GM19324 (cell line): Measurements from ENCODE around the gene SCT.
A peak's percentile ranks its signal among the peaks of the same experiment; 100 is the strongest.

ENCODE experiments used
- ATAC-seq: cut with Tn5 transposase; IDR thresholded peaks from one replicate; pipeline ENCODE4 v1.9.1; 2021; ENCODE audit warnings: mild to moderate bottlenecking, moderate library complexity; ENCODE audit not compliant: unreplicated experiment, low FRiP score

Gene SCT

DNA sequence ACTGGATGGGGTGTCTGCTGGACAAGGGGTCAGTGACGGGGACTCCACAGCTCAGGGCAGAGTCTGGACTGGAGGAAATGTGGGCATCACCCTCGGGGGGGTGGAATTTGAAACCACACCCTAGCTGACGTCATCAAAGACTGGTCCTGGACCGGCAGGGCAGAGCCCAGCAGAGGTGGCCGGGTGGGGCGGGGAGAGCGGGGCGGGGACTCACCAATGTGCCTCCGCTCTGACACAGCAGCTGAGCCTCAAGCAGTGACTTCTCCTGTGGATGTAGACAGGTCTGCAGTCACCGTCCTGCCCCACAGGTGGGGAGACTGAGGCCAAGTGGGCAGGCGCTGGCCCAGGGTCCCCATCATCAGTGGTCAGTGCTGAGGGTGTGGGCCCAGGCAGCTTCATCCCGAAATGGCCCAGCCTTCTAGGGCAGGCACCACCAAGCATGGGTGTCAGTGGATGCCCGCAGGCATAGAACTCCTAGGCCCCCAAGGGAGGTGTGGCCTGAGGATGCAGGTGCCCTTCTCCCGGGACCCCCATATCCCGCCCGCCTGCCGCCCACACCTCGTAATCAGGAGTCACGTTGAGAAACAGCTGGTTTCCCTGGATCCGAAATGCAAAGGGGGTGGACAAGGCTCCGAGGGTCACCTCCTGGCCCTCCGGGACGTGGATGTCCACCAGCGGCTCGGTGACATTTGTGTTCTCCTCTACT is 2.8 kb downstream of the SCT start:
- ATAC-seq, result no peak

DNA sequence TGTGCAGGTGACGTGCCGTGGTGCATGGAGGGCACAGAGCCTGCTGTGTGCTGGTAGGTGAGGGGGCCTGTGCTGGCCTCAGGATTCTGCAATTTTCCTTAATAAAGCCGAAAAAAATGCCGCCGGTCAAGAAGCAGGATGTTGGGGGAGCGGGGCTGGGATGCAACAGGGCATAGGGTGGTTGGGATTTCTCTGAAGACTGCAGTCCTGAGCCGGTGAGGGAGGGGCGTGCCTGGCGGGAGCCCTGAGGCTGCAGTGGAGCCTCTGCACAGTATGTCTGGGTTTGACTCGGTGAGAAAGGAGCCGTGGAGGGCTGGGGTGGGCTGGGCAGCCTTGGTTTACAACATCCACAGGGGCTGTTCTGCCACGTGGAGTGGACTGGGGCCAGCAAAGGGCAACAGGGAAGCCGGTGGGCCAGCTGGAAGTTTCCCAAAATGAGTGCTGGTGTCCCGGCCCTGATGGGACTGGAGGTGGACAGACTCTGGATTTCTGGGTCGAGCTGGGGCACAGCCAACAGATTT is 3.6 kb downstream of the SCT start:
- ATAC-seq, result no peak

DNA sequence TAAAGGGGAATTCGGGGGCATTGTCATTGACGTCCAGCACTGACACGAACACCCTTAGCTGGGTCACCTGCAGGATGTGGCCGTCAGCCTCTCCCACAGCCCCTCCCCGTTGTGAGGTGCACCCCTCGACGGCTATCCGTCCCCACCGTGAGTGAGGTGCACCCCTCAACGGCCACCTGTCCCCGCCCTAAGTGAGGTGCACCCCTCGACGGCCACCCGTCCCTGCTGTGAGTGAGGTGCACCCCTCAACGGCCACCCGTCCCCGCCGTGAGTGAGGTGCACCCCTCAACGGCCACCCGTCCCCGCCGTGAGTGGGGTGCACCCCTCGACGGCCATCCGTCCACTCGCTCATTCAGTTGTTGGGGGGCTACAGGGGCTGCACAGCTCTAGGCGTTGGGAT is 5.1 kb downstream of the SCT start:
- no peak for ATAC-seq

DNA sequence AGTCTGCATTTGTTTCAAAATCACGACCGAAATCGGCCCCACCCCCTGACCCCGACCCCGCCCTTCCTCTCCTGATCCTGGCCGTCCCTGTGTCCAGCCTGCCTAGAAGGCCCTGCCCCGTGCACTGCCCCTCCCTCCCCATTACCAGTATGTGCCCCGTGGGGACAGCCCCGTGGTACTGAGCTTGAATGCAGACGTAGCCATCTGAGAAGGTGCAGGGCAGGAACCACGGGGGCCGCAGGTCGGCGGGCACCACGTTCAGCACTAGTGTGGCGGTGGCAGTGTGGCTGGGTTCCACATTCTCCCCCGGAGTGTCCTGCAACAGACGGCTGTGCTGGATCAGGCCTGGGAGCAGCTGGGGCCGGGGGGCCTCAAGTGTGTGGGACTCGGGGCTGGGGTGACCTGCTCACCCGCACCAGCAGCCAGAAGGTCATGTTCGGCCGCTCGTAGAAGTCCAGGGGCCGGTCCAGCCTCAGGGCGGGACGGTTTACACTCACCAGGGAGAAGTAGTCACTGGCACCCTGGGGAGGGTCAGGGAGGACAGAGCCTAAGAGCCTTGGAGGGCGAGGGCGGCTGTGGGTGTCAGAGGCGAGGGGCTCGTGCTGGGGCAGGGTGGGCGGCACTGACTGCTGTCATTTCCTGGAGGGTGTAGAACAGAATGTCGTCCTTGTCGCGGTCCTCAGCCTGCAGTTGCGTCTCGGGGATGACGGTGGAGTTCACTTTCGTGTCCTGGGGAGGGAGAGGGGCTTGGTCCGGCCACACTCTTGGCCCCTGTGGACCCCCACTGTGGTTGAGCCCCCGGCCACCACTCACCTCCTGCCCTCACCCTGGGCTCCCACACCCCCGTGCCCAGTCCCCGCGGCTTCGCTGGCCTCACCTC is 5.8 kb downstream of the SCT start:
- ATAC-seq, result no peak

DNA sequence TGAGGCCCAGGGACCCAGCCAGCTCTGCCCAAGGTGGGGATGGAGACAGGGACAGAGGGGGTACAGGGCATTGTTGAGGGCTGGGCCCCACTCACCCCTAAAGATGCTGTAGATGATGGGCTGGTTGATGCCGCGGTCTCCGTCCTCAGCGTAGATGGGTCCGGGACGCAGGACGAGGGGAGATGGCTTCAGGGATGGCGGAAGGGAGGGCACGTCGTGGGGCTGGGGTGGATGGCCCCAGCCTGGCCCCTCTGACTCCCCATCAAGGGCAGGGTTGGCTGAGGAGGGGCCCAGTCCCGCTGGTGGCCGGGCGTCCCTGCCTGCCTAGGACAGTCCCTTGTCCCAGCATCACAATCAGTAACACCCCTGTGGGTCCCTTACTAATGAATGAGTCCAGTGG is 6.8 kb downstream of the SCT start:
- no peak for ATAC-seq

DNA sequence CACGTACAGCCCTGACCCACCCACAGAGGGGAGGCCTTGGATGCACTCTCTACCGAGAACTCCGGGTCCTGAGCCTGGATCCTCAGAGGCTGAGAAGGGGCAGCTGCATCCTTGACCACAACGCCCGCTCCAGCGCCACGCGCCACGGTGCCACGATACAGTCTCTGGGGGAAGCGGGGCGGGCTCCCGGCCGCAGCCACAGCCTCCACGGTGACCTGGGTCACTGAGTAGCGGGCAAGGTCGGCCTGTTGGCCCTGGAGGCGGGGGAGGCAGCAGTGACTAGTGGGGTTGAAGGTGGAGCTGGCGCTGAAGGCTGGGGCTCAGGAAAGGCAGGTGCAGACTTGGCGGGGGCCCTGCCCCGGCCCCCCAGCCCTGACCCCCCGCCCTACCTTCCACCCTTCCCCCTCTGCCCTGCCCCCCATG is 7.3 kb downstream of the SCT start:
- ATAC-seq, result no peak

DNA sequence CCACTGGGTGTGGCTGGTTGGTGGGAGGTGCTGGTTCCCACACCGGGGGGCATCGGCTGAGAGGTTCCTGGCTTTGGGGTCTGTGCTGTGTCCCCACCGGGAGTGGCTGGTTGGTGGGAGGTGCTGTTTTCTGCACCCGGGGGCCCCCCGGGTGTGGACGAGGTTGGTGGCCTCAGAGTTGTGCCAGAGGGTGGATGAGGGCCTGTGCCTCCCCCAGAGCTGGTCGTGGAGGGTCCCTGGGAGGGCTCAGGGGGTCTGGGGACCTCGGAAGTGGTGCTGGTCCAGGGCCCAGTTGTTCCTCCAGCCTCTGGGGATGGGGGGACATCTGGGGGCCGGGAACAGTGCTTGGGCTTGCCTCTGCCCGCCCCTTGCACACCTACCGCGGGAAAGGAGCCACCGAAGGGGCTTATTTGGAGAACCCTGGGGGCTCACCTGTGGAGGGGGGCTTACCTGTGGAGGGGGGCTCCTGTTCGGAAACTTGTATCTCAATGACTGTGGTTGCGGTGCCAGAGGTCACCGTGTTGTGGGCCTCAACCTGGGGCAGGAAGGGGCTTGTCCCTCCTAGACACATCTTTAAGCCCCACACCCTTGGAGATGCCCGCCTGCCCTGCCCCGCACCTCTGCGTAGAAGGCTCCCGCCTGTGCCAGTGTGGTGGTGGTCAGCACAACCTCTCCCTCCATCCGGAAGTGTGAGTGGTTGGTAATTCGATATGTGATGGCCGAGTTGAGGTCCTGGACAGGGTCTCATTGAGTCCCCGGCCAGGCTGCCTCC is 7.9 kb downstream of the SCT start:
- no peak for ATAC-seq

DNA sequence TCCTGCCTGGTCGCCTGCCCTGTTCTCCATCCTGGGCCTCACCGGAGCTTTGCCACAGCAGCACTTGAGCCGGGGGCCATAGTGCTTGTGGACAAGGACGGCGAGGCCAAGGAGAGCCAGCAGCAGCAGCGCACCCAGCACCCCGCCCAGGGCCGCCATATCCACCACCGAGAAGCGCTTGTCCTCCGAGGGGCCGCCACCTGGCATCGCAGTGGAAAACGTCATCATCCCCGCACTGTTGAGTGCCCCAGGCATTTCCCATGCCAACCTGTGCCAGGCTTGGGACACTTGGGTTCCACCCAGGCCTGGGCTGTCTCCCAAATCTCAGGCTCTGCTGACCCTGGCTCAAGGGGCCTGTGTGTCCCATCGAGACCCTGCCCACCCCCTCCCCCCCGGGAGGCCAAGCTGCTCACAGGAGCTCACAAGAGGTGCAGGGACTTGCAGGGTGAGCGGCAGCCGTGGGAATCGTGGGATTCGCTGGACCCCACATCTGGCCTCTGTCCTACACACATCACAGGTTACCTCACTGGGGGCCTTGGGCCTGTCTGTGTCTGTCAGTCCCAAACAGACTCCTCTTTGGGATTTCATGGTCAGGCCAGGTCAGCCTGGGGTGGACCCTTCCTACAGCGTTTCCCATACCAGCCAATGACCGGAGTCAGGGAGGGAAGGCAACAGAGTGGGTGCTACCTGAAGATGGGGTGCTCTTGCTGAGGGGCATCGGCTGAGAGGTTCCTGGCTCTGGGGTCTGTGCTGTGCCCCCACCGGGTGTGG is 8.9 kb downstream of the SCT start:
- no peak for ATAC-seq

DNA sequence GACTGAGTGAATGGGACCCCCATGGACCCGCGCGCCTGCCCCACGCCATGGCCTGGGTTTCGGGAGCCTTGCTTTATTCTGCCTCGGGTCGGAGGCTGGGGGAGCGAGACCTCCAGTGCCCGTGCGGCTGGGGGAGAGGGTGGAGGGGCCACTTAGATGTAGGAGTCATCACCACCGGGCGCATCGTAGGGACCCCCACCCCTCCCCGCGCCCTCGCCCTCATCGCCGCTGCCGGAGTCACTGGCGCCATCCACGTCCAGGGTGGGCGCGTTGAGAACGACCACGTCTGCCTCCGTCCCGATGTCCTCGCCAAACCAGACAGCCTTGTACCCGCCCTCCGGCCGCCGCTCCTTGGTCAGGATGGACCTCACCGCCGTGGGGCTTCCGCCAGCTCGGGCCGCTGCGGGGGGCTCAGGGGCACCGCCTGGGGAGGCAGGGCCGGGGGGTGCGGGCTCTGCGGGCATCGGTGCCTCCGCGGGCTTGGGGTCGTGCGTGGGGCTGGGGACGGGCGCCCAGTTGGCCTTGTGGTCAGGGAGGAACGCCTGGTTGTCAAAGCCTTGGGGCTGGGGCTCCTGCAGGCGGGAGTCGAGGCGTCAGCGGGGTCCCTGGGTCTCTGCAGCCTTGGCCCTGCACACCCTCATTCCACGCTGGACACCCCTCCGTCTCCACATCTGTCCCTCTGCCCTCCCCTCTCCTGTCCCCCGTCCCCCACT is 9.6 kb downstream of the SCT start:
- ATAC-seq, result no peak

DNA sequence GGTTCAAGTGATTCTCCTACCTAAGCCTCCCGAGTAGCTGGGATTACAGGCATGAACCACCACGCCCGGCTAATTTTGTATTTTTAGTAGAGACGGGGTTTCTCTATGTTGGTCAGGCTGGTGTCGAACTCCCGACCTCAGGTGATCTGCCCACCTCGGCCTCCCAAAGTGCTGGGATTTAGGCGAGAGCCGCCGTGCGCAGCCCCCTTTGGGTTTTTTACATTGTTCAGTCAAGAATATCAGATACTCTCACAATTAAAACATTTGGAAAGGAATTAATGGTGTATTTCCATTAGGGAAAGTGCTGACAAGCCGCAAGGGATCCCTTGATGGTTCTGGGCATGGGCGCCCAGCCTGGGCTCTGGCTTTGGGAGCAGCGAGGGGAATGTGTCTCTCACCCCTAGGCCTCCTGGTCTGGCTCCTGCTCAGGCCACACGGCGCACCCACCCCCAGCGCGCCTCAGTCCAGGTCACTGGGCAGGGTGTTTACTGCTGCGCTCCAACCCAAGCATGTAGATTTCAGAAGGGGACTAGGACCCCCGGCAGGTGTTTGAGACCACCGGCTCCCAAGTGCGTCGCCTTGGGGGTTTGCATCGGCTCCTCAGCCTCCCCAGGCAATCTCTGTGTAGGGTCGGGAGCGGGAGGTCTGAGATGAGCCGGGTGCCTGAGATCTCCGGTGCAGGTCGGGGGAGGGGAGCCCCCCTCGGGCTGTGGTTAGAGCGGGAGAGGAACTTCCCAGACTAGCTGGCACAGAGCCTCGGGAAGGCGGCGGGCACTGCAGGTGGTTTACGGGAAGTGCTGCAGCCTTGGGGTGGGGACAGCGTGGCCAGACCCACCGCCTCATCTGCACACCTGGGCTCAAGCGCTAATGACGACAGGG is 10.4 kb downstream of the SCT start:
- no peak for ATAC-seq

DNA sequence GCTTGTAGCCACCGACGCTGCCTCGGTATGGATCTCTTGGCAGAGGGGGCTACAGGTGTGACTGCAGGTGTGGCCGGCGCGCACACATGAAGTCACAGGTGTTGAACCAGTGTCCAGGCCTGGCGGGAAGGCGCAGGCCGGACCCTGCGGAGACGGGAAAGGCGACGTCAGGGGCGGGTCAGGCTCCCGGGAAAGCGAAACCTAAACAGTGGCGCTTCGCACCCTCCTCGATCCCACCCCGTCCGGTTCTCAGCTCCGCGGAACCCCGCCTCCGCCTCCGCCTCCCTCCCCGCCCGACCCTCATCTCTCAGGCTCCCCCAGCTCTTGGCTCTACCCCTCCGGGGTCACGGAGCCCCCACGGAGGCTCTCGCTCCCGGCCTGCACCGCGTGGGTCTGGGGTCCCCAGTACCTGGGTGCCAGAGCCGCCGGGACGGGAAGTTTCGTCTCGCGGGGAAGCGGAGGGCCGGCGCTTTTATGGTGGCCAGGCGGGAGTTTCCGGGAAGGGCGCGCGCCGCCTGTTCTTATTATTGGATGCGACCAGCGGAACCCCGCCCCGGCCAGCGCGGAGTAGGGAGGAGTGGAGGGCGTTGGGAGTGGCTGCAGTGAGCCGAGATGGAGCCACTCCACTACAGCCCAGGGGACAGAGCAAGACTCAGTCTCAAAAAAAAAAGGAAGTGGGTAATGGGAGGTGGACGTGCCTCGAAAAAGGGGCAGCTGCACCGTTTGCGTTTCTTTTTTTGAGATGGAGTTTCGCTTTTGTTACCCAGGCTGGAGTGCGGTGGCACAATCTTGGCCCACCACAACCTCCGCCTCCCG is 11.3 kb downstream of the SCT start, which contains the start of gene IRF7:
TSS of gene IRF7 (minus strand) at position 447 of the 816 bp plus-strand sequence. CDS start 586 bp downstream, outside the sequence.
- ATAC-seq, result peak; percentile 77

DNA sequence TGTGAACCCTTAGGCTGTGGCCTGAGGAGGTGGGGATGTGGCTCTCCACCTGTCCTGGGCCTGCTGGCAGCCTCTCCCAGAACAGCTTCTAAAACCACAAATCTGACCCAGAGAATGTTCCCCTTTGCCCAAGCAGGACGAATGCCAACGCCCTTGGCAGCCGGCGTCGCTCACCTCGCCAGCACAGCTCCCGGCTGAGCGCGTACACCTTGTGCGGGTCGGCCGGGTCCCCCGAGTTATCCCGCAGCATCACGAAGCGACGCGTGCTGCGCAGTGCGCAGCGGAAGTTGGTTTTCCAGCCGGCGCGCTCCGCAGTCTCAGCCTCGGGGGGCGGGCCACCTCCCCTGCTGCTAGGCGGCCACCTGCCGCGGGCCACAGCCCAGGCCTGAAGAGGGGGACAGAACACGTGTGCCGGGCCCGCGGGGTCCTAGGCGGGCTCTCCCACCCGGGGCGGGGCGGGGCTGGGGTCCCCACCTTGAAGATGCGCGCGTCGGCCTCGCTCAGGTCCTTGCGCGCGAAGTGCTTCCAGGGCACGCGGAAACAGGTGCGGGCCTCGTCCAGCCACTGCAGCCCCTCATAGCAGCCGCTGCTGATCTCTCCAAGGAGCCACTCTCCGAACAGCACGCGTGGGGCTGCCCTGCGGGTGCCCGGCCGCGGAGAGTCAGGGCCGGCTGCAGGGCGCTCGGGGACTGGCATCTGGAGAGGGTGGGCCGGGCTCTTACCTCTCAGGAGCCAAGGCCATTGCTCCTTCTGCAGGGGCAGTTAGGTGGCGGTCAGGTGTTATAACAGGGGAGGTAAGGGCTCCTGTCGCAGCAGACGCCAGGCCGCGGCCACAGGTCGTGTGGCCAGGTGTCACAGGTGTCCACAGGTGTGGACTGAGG is 12.1 kb downstream of the SCT start:
- ATAC-seq, result peak; percentile 3

DNA sequence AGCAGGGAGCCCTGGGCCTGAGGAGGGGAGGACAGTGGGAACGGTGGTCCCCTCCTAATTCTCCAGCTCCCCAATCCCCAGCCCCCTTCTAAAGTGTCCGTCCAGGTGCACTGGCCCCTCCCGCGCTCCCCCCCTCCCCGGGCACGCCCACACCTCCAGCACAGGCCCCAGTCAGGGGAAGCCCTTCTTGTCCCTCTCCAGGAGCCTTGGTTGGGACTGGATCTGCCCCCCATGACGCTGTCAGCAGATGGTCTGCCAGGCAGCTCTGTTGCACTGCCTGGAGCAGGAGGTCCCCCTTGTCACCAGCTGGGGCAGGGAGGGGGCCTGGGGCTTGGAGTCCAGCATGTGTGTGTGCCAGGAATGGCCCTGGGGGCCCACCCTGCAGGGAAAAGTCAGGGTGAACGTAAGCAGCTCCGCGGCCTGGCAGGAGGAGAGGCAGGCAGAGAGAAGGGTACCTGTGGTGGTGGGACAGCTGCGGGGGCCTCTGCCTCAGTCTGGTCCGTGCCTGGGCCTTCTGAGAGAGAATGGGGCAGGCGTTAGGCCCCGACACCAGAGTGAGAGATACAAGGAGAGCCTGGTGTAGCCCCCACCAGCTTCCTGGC is 12.9 kb downstream of the SCT start:
- no peak for ATAC-seq

DNA sequence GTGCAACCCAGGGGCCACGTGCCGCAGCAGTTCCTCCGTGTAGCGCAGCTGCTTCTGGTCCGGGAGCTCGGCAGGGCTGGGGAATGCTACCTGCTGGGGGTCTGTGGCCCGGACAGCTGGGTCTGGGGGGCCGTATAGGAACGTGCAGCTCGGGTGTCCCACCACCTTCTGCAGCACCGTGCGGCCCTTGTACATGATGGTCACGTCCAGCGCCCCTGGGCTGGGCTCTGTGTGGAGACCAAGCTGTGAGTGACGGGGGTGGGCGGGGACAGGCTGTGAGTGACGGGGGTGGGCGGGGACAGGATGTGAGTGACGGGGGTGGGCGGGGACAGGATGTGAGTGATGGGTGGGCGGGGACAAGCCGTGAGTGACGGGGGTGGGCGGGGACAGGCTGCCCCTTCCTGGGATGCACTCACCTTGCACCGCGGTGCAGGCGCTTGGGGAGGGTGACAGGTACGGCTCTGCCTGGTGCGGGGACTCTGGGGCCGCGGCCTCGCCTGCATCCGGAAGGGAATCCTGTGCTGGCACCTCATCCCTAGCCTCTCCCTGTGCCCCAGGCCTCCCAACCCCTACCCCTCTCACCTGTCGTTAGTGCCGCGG is 13.5 kb downstream of the SCT start:
- ATAC-seq, result no peak

DNA sequence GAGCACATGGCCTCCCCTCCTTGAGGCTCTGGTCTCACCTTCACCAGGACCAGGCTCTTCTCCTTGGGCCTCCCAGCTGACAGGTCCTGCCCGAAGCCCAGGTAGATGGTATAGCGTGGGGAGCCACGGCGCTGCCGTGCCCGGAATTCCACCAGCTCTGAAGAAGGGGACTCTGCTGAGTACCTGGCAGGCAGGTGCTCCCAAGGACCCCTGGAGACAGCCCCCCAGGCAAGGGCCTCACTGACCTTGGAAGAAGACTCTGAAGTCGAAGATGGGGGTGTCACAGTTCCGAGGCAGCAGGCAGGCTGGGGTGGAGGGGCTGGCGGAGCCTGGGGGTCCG is 14.1 kb downstream of the SCT start:
- no peak for ATAC-seq
